GM21717 (cell line): ENCODE measurements around the gene DLG2.

Experiments
- ATAC-seq: cut with Tn5 transposase; IDR thresholded peaks from one replicate; pipeline ENCODE4 v1.9.1; 2021; ENCODE audit warnings: mild to moderate bottlenecking, moderate library complexity; ENCODE audit not compliant: unreplicated experiment

The DLG2 gene

GRCh38 chr11:84012171-84012826 is 1614.8 kb downstream of the DLG2 start:
- ATAC-seq, result no peak

- no peak for ATAC-seq
Measured at GRCh38 chr11:84003181-84003580, 1624.0 kb downstream of the DLG2 start.

- ATAC-seq, result no peak
Measured at GRCh38 chr11:83998921-83999320, 1628.2 kb downstream of the DLG2 start.

- ATAC-seq, result no peak
Measured at GRCh38 chr11:83990160-83990733, 1636.9 kb downstream of the DLG2 start.

GRCh38 chr11:83982825-83983224 is 1644.3 kb downstream of the DLG2 start:
- no peak for ATAC-seq

GRCh38 chr11:83979593-83979992 is 1647.6 kb downstream of the DLG2 start:
- no peak for ATAC-seq

GRCh38 chr11:83978942-83979341 is 1648.2 kb downstream of the DLG2 start:
- no peak for ATAC-seq

- ATAC-seq, result peak; percentile 65
Measured at GRCh38 chr11:83976086-83976485, 1651.1 kb downstream of the DLG2 start.

GRCh38 chr11:83972536-83972935 is 1654.6 kb downstream of the DLG2 start:
- no peak for ATAC-seq

GRCh38 chr11:83971063-83971462 is 1656.1 kb downstream of the DLG2 start:
- peak; percentile 42 for ATAC-seq

- ATAC-seq, result peak; percentile 90
Measured at GRCh38 chr11:83970061-83970671, 1657.0 kb downstream of the DLG2 start.

GRCh38 chr11:83957038-83957900 is 1669.9 kb downstream of the DLG2 start:
- ATAC-seq, result no peak

GRCh38 chr11:83956119-83956697 is 1670.9 kb downstream of the DLG2 start:
- ATAC-seq, result no peak

- ATAC-seq, result no peak
Measured at GRCh38 chr11:83954780-83955179, 1672.4 kb downstream of the DLG2 start.

- no peak for ATAC-seq
Measured at GRCh38 chr11:83951521-83951920, 1675.6 kb downstream of the DLG2 start.

GRCh38 chr11:83948200-83948599 is 1678.9 kb downstream of the DLG2 start:
- ATAC-seq, result no peak

GRCh38 chr11:83945976-83946375 is 1681.2 kb downstream of the DLG2 start:
- ATAC-seq, result no peak

- no peak for ATAC-seq
Measured at GRCh38 chr11:83941050-83941449, 1686.1 kb downstream of the DLG2 start.

GRCh38 chr11:83938148-83938547 is 1689.0 kb downstream of the DLG2 start:
- ATAC-seq, result peak; percentile 70

- ATAC-seq, result no peak
Measured at GRCh38 chr11:83933008-83933407, 1694.1 kb downstream of the DLG2 start.

GRCh38 chr11:83927422-83927821 is 1699.7 kb downstream of the DLG2 start:
- no peak for ATAC-seq
